GM12864 (cell line): ENCODE results near the gene ONECUT1.

Source experiments
- DNase-seq: peaks from one replicate; pipeline ENCODE4 v3.0.0-alpha.2; 2011; ENCODE audit warnings: low read depth
- H3K4me3 ChIP-seq: 2 replicates; pipeline ENCODE4 v1.5.1; 2011; ENCODE audit warnings: mild to moderate bottlenecking, low read depth, low read length, control low read depth
- CTCF ChIP-seq: IDR thresholded peaks from 2 replicates; pipeline ENCODE4 v1.5.1; 2011; ENCODE audit warnings: low read depth, mild to moderate bottlenecking, moderate library complexity, low read length, control low read depth, inconsistent platforms; ENCODE audit errors: missing control alignments

Gene ONECUT1

DNA sequence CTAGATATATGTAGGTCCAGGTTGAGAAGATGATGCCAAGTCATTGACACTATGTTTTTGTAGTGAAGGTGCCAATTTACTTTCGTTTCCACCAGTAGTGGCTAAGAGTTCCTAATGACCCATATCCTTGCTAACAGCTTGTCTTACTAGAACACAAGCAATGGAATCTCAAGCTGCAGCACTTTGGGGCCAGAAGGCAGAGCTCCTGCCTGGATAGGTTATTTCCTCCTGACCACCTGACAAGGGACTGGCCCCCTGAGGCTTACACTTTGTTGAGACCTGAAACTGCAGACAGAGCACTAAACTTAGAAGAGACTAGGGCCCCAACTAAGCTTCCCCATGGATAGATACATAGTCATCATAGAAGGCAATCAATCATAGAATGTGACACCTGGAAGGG, 11.7 kb downstream of the ONECUT1 start:
- no peak for DNase-seq
- H3K4me3 ChIP-seq = no peak overlapping the region
- TF ChIP-seq CTCF = no peak

GRCh38 chr15:52772766-52773165, 17.4 kb downstream of the ONECUT1 start:
- no peak for TF ChIP-seq CTCF
- no peak overlapping the region for H3K4me3 ChIP-seq
- DNase-seq = no peak

GRCh38 chr15:52765785-52766184, 24.4 kb downstream of the ONECUT1 start:
- DNase-seq = no peak
- TF ChIP-seq CTCF = no peak
- no peak overlapping the region for H3K4me3 ChIP-seq

DNA sequence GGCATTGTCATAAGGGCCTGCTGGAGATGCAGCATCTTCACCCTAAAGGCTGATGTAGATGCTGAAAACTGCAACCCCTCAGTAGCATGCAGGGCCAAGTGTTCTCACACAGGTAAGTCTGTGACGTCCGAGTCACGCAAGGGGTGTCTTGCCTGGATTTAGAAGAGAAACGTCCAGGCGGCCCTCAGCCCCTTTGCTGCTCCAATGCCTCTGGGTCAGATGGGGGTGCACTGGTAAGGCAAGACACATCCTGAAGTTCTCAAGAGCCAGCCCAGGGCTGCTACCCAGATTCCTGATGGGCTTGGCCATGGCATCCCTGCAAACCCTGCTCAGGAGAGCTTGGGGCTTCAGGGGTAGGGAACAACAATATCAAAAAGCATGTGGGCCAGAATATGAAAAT, 25.4 kb downstream of the ONECUT1 start:
- no peak for DNase-seq
- no peak for TF ChIP-seq CTCF
- H3K4me3 ChIP-seq = no peak overlapping the region

- DNase-seq = no peak
- H3K4me3 ChIP-seq = no peak overlapping the region
- no peak for TF ChIP-seq CTCF
Observed at GRCh38 chr15:52762621-52763020, 27.5 kb downstream of the ONECUT1 start.

GRCh38 chr15:52760562-52760961, 29.6 kb downstream of the ONECUT1 start:
- no peak for TF ChIP-seq CTCF
- no peak overlapping the region for H3K4me3 ChIP-seq
- no peak for DNase-seq

DNA sequence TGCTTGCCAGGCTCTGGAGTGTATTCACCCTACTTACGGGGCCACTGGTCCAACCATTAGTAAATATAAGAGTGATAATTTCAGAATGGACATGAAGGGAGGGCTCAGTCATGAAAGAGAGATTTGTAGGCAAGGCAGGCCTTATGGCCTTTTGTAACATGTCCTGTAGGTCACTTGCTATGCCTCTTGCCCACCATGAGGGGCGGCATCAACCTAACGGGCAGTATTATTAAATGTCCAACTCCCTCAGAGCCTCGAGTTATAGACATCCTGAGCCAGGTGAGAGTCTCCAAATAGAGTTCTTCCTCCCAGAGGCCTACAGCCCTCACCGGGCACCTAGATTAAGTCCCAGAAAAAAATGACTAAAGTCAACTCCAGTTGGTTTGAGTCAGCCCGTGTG, 30.2 kb downstream of the ONECUT1 start:
- no peak for DNase-seq

More for the DNA sequence above, 30.2 kb downstream of the ONECUT1 start:
- H3K4me3 ChIP-seq = no peak overlapping the region
- no peak for TF ChIP-seq CTCF
